Jurkat, Clone E6-1 (cell line): ENCODE data around the gene KLF16.
"Not testable (repeated sequence)": the region's sequence is repeated elsewhere in the genome, so short reads cannot be mapped to it uniquely, and the experiment has no call there.

Experiments used
- DNase-seq: peaks from one replicate; pipeline ENCODE4 v3.0.0-alpha.2; 2011; ENCODE audit warnings: low read depth, low spot score
- H3K4me3 ChIP-seq: 2 replicates; pipeline ENCODE4 v1.5.1; 2011; ENCODE audit warnings: mild to moderate bottlenecking, low read length, control low read depth, moderate library complexity

KLF16 gene

DNA sequence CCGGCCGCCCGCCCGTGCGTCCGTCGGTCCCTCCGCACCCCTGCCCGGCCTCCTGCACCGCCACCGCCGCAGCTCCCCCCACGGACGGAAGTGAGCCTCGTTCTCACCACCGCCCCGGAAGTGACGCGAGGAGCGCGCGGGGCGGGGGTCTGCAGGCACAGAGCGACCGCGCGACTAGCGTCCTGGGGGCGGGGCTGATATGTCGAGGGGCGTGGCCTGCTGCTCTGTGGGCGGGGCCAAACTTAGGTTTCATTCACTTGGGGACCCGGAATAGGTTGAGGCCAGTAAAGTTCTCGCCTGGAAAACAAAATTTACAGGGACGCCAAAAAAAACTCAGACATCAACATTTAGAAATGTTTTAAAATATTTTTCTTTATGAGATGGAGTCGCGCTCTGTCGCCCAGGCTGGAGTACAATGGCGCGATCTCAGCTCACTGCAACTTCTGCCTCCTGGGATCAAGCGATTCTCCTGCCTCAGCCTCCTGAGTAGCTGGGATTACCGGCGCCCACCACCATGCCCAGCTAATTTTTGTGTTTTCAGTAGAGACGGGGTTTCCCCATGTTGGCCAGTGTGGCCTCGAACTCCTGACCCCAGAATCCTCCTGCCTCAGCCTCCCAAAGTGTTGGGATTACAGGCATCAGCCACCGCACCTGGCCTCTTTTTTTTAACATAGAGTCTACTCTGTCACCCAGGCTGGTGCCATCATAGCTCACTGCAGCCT lies 22.2 kb upstream of the KLF16 start, which contains the start of gene ABHD17A:
Gene ABHD17A, minus strand, starts transcription at position 99 of the 722 bp plus-strand sequence. CDS start 3,930 bp downstream, outside the sequence.
- peak; percentile 89 for DNase-seq
- H3K4me3 ChIP-seq: peak within 1 kb of the TSS; percentile 91

DNA sequence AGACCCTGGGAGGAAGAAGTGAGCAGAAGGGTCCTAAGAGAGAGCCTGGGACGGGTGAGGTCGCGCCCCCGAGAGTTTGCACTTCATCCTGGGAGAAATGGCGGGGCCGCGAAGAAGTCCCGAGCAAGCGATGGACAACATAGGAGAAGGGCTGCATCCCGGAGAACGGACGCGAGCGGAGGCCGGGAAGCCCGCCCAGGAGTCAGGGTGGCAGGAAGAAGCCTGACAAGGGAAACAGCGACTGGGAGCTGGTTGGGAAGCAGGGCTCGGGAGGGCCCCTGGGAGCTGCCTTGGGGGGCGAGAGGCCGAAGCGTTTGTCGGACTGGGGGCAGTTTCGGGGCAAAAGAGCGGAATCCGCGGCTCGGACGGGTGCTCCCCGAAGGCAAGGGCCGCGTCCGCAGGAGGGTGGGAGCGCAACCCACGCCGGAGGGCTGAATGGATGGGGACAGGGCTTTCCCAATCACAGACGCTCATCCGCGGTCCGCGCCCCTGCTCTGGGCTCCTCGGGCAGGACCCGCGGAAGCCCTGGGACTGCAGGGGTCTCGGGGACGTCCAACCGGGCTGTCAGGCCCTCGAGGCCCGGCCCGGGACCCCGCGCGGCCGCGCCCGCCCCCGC lies 21.4 kb upstream of the KLF16 start:
- DNase-seq: no peak
- H3K4me3 ChIP-seq: peak overlapping the region; percentile 91

DNA sequence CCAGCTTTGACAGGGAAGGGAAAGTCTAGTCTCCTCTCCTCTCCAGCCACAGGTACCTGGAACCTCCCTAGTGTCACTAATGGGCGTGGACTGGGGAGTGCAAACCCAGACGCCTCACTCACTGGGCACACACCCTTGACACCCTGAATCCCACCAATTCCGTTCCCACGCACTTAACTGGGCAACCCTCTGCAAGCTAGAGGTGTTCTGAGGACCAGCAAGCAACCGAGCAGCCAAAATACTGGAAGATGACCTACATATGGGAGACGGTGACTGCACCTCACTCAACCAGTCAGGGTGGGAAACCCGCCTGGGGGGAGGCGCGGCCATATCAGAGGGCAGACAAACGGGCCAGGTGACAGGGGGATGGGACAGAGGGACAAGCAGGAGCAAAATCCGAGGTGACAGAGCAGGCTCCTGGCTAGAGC lies 20.9 kb upstream of the KLF16 start:
- DNase-seq: no peak

DNA sequence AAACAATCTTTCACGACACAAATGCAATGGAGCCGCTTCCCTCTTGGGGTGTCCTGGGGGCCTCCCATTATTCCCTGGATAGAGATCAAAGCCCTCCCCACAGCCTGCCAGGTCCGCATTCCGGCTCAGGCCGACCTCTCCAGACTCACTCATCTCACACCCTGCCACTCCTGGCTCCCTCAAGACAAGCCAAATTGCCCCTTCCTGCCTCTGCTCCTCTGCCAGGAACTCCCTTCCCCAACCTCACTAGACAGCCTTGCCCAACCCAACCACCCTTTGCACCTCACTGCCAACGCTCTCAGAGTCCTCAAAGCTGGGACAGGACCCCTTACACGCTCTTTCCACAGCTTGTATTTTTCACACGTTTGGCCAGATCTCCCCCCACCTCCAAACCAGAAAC lies 20.4 kb upstream of the KLF16 start:
- H3K4me3 ChIP-seq: peak overlapping the region; percentile 91
- DNase-seq: no peak

More for the DNA sequence above, 20.9 kb upstream of the KLF16 start:
- peak overlapping the region; percentile 91 for H3K4me3 ChIP-seq

DNA sequence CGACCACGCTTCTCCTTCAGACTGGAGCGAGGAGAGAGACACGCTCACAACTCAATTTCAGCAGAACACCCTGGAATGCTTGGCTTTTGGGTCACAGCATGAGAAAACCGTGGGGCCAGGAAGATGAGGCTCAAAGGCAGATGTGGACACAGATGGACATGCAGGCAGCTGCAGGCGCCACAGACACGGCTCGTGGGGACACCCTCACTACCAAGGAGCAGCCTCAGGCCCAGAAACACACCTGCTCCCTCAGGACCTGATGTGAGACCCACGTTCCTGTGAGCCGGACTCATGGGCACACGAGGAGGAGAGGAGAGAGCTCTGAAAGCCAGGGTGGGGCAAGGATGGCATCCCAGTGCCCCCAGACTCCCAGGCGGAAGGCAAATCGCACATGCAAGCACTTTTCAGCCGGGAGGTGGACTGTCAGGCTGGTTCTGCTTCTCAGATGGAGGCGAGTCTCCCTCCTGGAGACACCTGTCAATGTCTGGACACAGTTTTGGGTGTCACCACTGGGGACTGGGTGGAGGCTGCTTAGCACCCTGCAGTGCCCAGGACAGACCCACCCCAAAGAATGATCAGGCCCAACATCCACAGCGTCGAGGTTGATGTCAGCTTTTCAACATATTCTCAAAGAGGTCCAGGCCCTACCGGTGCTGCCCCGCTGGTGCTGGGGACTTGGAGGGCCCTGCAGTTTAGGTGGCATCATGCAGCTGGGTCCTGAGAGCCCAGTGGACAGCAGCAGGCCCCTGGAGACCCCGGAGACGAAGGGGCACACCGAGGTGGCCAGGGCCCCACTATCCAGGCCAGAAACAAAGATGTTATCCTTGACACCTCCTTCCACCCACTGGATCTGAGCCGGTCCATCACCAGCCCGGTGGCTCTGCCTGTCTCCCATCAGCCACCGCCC lies 19.7 kb upstream of the KLF16 start:
- H3K4me3 ChIP-seq: peak overlapping the region; percentile 91
- DNase-seq: no peak

DNA sequence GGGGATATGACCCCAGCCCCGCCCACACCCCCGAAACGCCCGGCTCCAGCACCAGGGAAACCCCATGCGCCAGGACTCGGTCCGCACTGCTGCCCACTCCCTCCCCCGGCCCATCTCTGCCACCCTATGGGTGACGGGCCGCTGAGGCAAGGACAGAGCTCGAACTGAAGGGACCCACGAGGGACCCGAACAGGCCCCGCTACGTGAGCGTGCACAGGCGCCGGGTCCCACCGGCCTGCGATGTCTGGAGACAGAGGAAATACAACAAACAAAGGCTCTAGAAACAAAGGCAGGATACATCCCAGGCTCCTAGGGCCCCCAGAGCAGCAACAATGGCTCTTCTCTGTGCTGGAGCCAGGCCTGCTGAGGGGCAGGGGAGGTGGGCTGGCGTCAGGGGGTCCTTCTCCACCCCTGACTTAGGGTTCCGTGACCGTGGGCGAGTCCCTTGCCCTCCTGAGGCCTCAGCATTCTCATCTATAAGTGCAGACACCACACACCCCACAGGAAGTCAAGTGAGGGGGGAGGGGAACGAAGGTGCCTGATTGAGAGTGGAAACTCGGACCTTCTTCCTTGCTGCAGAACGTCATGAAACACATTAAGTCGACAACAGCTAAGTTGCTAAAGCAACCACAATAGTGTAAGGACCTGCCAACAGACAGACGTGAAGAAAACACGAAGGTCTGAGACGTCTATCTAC lies 18.9 kb upstream of the KLF16 start:
- peak; percentile 56 for DNase-seq
- peak overlapping the region; percentile 36 for H3K4me3 ChIP-seq

DNA sequence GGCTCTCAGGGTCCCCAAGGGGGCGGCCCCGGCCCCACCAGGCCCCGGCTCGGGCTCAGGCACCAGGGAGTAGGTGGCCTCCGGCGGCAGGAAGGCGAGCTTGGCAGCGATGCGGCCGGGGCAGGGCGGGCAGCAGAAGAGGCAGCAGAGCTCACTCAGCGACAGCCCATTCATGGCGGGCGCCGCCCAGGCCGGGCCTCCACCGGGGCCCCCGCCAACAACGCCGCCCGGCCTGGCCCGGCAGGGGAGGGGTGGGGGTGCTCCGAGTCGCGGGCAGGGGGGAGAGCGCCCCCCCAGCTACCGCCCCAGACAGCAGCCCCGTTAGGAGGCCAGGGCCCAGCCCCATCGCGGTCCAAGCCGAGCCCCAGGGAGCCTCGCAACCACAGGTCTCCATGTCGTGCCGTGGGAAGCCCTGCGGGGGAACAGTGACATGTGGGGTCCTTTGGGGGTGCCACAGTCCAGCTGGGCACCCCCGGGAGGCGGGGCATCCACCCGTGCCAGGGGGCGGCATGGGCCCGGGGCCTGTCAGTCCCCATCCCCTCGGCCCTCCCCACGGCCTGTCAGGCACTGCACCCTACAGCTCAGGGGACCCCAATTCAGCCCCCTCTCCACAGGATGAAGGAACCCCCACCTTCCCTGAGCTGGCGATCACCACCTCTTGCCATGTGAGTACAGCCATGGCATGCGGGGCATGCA lies 18.2 kb upstream of the KLF16 start:
- H3K4me3 ChIP-seq, DNase-seq: not testable (repeated sequence)

DNA sequence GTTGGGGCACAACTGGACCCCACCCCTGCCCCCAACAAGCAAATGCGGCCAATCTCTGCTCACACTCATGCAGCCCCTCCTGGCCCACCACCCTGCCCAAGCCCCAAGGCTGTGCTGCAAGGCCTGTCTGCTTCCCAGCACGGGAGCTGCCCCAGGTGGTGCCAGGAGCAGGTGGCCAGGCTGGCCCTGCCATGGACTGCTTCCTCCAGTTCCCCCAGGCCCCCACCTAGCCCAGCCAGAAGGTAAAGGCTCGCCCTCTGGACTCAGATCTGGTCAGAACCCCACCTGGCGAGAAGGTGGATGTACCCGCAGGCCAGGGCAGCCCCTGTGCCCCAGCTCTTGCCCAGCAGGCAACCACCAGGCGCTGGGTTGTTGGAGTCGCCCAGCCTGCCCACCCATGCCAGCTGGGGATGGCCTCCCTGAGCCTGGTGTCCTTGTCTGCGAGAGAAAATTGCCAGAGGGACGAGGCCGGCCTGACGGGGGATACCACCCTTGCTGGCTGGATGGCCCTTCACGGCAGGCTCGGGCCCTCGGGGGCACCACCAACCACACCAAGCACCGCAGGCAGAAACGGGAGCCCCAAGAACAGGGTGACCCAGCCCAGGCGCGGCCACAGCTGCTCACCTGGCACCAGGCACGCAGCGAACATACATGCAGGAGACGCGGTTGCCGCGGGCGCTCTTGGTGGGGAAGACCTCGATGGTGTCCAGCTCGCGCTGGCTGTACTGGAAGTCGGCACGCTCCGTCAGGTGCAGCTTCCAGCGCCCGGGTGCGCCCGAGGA lies 17.4 kb upstream of the KLF16 start:
- H3K4me3 ChIP-seq: no peak overlapping the region
- DNase-seq: no peak

DNA sequence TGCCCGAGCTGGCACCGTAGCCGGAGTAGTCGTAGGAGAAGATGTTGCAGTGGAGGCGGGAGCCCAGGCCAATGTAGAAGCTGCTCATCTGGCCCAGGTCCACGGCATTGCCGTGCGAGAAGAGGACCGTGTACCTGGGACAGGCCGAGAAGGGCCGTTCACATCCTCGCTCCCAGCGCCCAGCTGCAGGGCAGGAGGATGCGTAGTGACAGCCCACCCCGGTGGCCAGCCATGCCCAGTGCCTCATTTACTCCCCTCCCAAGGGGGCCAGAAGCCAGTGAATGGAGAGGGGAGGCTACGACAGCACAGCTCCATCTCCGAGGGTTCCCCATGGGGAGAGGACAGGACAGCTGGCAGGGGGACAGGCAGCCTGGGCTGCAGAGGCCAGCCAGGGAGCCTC lies 16.6 kb upstream of the KLF16 start:
- not testable (repeated sequence) for DNase-seq, H3K4me3 ChIP-seq

DNA sequence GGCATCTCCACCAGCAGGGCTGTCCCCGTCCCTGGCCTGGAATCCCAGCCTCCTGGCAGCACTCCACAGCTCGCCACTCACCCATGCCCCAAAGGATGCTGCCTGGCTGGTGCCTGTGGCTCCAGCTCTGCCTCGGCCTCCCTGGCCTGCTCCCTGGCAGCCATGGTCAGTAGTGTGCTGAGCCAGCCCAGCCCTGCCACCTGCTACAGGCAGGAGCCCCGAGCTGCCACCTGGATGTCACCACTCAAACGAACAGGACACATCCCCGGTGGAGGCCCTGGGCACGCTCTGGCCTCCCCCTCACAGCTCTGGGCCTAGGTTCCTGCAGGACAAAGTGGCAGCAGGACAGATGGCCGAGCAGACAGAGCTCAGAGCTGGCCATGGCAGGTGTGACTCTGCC lies 15.2 kb upstream of the KLF16 start:
- not testable (repeated sequence) for H3K4me3 ChIP-seq, DNase-seq

DNA sequence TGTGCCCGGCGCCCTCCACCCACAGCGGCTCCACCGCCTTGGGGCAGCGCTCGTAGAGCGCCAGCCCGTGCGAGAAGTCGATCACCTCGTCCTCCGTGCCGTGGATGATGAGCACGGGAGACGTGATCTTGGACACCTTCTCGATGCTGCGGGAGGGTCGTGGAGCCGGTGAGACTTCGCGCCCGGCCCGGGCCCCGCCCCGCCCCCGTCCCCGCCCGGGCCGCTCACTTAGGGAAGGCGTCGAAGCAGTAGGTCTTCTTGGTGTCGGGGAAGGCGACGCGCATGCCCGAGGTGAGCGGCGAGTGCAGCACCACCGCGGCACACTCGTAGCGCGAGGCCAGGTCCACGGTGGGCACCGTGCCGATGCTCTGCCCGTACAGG lies 13.9 kb upstream of the KLF16 start:
- not testable (repeated sequence) for H3K4me3 ChIP-seq, DNase-seq

DNA sequence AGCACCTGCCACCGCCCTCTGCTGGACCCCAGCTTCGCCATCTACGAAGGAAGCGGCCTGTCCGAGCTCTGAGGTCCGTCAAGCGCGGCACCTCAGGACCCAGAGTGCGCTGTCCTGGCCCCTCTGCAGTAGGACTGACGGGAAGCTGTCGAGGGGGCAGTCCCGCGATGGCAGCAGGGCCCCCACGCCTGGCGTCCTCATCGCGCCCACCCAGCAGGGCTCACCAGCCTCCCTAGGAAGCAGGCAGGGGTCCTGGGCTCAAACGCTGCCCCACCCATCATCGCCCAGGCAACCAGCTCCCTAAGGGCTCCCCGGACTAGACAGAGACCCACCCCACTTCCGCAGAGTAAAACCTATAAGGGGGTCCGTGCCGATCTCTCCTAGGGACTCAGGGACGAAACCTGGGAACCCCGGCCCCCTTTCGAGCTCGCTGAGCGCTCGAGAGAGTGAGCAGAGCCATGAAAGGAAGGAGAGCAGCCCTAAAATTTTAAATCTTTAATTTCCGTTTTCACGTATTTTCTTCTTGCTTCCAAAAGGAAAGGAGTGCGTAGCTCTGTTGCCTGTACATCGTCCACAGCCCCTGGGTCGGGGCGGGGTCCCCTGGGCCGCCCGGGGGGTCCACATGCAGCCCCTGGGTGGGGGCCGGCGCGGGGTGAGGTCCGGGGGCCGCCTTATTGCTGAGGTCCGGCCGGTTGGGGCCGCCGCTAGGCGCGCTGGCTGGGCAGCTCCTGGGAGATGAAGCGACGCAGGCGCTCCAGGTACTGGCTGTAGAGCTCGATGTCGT lies 13.3 kb upstream of the KLF16 start:
- not testable (repeated sequence) for DNase-seq
- peak overlapping the region; percentile 94 for H3K4me3 ChIP-seq

DNA sequence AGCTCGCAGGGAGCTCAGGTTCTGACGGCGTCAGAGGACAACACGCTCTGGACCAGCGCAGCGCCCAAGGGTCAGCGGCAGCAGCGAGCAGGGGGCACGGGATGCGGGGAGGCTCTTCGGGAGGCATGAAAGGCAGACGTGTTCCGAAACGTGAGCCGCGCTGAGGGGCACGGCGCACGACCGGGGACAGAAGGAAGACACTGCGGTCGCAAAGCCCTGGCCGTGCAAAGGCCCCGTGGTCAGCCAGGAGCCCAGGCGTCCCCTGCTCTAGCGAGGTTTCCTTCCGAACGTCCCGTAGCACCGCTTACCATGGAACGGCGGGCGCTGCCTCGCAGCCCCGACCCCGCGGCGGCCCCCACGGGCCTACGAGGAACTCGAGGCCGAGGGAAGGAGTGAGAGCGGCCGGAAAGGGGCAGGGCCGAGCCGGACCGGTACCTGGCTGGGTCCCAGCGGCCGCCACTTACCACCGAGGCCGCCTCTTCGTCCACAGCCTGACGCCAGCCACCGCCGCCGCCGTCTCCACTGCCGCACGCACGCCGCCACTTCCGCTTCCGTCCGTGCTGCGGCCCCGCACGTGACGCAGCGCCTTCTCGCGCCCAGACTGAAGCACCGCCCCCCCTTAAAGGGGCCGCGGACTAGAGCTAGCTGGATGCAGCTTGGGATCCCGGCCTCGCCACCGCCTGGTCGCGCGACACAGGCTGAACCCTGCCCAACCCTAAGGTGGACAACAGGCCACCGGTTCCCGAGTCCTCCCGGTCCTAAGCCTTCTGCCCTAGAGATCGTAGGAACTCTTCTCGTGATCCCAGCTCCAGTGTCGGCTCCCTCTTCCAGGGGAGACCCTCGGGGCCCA lies 12.5 kb upstream of the KLF16 start:
- peak overlapping the region; percentile 94 for H3K4me3 ChIP-seq
- DNase-seq: peak; percentile 74

DNA sequence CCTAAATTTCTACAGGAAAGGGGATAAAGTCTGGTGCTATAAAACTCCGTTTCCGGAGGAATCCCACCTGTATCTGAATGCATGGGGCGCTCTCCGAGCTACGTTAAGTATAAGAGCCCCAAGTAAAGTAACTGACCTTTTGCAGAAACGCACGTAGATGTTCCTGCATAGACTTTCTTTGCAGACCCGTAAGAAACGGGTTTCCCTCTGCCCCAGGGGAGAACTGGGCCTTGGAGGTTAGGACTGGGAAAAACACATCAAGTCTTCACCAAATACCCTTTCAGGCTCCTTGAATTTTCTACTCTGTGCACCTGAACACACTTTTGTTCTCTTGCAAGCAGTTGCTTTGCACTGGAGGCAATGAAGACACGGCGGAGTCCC lies 11.9 kb upstream of the KLF16 start:
- peak overlapping the region; percentile 94 for H3K4me3 ChIP-seq
- not testable (repeated sequence) for DNase-seq

DNA sequence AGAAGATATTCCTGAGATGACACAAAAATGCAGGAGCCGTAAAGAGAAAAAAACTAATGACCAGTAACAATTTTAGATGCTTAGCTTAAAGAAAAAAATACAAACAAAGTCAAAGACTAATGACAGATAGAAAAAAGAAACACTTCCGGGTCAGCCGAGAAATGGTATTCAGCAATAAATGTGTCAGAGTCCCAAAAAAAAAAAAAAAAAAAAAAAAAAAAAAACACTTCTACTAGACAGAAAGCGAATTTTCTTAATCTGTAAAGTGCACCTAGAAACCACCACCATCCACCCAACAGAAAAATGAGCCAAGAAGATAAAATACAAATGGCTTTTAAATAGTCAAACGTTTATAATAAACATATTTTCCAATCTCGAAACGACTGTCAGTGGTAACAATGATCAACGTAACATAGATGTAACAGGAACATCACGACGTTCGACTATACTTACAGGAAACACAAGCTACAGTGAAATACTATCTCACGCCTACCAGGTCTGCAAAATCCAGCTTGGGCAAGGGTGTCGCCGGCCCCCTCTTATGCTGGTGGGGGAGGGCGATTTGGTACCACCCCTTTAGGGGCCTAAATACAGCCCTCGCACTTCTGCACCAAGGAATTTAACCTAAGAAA lies 11.3 kb upstream of the KLF16 start:
- H3K4me3 ChIP-seq: peak overlapping the region; percentile 94
- DNase-seq: no peak
